GDM1 (cell line): ENCODE data around the gene GALNT12.

Experiments
- DNase-seq: peaks from one replicate; lab custom pipeline; 2025; lab: John Stamatoyannopoulos, UW

The GALNT12 gene

GRCh38 chr9:98833090-98833956 is 25.9 kb downstream of the GALNT12 start:
- no peak for DNase-seq

GRCh38 chr9:98834386-98834785 is 26.9 kb downstream of the GALNT12 start:
- no peak for DNase-seq

- no peak for DNase-seq
Measured at GRCh38 chr9:98836206-98836605, 28.7 kb downstream of the GALNT12 start.

GRCh38 chr9:98837516-98837915 is 30.0 kb downstream of the GALNT12 start:
- DNase-seq, result no peak

DNA sequence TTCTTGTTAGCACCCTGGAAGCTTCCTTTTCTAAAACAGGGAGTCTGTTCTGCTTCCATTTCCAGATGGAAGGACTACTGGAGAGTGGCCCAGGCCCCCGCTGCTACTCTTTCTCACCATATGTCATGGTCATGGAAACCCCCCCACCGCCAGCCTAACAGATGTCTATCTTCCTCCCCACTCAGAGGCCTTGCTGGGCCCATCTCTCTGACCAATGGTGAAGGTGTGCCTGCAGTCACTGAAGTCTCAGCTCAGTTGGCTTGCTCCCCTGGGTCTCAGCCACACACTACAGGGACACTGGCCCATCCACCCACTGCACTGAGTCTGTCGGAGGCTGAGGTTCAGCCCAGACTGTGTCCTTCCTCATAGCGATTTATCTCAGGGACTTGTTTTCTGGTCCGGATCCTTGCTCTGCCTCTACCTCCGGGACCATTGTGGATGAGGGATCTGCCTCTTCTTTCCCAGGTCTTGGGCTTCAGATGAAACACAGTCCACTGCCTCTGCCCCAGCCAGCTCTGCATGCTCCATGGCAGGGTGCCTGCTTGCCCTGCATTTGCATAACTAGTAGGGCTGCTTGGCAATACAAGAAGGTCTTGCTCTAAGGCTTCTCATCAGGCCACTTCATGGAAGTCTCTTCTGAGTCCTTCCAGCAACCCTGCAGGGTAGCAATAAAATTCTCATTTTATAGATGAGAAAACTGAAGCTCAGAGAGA is 30.8 kb downstream of the GALNT12 start:
- no peak for DNase-seq

GRCh38 chr9:98838868-98839565 is 31.5 kb downstream of the GALNT12 start:
- DNase-seq, result no peak

- DNase-seq, result no peak
Measured at GRCh38 chr9:98839724-98840123, 32.3 kb downstream of the GALNT12 start.

DNA sequence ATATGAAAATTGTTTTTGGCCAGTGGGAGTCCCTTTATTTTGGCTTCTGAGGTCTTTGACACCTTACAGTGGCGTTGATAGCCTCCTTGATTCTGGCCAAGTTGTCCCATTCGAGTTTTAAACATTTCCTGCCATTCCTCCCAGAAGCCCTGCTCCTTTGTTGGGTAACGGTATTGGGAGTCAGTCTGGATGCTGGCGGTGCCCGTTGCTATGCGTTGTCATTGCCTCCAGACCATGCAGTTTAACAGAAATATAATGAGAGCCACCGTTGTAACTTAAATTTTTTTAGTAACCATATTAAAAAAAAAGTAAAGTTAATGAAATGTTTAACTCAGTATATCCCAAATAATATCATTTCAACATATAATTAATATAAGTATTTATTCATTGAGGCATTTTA is 35.0 kb downstream of the GALNT12 start:
- no peak for DNase-seq

- no peak for DNase-seq
Measured at GRCh38 chr9:98846081-98846480, 38.6 kb downstream of the GALNT12 start.

DNA sequence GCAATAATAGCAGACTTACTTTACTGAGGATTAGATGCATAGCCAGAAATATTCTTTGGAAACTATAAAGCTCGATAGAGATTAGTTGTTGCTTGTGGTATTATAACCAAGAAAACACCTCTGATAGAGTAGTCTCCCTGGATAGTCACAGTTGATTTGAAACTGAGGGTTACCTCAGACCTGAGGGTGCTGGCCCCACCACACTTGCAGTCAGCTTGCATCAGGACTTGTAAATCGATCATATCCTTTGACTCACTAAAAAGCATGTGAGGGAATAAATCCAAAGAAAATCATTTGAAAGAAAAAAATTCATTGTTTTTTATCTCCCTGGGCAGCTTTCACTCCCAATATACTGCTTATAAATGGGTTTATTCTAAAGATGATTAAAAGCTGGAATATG is 39.4 kb downstream of the GALNT12 start:
- DNase-seq, result no peak

DNA sequence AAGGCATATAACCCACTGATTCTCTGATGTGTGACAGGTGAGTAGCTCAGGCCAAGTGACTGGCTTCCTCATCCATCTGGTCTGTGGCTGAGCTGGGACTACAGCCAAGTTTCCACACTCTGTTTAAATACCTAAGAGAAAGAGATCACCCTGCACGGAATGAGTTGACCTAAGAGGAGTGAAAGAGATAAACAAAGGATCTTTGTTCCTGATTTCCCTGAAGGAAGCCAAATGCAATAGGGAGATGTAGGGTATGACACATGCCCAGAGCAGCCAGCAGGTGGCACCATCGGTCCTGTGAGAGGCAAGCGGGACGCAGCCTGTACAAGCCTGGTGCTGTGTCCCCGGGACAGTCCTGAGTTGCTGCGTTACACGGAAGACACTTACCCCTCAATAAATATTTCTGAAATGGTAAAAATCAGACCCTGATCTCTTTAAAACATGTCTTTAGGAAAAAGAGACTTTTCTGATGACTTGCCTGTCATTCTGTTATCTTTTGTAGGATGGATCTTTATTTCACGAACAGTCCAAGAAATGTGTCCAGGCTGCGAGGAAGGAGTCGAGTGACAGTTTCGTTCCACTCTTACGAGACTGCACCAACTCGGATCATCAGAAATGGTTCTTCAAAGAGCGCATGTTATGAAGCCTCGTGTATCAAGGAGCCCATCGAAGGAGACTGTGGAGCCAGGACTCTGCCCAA is 41.1 kb downstream of the GALNT12 start:
- peak; percentile 45 for DNase-seq

- no peak for DNase-seq
Measured at GRCh38 chr9:98849563-98849962, 42.1 kb downstream of the GALNT12 start.

DNA sequence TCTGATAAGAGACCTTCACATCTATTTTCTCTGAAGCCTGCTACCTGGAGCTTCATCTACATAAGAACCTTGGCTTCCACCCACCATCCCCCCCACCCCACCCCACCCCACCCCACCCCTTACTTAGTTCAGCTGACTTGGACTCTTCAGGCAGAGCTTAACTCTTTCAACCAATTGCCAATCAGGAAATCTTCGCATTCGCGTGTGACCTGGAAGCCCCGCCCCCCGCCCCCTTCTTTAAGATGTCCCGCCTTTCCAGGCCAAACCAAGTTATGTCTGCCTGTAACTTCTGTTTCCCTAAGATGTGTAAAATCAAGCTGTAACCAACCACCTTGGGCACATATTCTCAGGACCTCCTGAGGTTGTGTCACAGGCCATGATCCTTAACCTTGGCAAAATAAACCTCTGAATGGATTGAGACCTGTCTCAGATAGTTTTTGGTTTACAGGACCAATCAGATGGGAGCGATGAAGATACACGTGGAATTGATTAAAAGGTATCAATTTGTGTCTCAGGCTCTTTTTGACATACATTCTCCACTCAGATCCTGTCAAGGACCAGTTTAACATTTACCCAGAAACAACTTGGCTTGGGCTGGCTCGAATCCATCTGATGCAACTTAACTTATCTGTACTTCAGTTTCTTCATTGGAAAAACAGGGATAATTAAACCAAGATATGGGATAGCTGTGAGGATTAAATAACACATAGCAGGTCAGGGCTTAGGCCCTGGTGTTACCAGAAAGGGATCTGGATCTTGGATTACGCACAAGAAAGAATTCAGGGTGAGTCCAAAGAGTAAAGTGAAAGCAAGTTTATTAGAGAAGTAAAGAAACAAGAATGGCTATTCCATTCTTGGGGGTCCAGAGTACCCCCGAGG is 43.6 kb downstream of the GALNT12 start:
- DNase-seq, result no peak

DNA sequence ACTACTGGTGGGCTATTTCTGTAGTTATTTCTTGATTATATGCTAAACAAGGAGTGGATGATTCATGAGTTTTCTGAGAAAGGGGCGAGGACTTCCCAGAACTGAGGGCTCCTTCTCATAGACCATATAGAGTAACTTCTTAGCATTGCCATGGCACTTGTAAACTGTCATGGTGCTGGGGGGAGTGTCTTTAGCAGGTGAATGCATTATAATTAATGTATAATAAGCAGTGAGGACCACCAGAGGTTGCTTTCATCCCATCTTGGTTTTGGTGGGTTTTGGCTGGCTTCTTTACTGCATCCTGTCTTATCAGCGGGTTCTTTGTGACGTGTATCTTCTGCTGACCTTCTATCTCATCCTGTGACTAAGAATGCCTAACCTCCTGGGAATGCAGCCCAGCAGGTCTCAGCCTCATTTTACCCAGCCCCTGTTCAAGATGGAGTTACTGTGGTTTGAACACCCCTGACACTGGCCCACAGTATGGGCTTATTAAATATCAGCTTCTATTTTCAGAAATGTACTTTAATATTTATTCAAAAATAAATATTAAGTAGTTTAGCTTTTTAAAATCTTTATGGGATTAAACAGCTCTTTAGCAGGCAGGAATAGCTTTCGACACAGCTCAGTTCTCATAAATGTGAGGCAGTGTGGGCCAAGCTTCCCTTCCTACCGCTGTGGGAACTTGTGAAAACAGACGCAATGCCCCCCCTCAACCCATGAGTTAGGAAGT is 44.4 kb downstream of the GALNT12 start:
- no peak for DNase-seq

GRCh38 chr9:98852460-98852734 is 44.9 kb downstream of the GALNT12 start:
- DNase-seq, result no peak

- DNase-seq, result no peak
Measured at GRCh38 chr9:98852961-98853360, 45.5 kb downstream of the GALNT12 start.

DNA sequence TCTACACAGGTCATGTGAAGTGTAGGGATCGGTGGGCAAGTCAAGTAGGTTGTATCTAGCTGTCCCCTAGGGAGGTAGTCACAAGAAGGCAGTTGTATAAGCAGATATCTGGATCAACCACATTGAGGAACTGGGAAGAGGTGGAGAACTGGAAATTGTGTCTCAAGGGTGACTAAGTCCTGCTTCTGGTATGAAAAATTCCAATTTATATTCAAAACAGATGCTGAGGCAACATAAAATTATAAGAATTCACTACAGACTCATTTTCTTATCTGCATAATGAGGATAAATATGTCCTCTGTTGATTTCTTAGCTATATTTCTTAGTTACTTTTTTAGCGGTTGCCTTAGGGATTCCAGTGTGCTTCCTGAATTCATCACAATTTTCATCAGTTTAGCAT is 46.8 kb downstream of the GALNT12 start:
- DNase-seq, result no peak

DNA sequence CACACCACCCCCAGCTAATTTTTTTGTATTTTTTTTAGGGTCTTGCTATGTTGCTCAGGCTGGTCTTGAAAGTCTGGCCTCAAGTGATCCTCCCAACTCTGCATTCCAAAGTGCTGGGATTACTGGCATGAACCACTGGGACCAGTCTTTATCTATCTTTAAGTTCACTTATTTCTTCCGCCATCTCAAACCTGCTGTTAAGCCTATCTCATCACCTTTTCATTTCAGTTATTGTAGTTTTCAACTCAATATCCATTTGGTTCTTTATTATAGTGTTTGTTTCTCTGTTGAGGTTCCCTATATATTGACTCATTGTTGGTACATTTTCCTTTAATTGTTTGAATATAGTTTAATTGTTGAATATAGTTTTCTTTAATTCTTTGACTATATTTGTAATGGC is 48.1 kb downstream of the GALNT12 start:
- DNase-seq, result no peak

DNA sequence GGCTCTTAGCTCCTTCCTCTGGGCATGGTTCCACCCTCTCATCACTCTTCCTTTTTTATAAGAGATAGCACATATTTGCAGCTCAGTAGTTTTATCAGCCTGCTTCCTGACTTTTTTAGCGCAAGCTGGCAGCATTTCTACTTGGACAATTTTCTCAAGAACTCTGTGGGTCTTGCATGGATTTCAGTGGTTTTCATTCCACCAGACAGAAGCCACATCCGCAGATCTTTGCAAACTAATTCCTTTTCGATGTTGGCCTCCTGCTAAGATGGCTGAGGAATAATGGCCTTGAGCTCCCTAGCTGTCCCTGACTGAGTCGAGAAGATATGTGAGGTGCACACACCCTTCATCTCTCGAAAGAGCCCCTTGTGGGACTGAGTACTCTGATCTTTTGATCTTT is 49.5 kb downstream of the GALNT12 start:
- no peak for DNase-seq

DNA sequence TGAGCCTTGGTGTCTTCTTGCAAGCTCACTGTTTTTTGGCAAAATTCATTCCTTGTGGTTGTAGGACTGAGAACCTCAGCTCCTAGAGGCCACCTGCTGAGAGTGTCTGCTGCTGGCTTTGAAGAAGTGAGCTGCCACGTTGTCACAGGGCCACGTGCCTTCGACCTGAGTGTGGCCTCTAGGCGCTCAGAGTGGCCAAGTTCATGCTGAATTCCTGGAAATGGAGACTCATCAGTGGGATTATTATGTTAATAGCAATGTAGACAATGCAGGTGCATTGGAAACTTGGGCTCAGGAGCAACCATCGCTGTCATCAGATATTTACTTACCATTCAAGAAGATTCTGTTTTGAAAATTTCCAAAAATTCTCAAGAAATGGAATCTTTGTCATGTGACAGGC is 52.5 kb downstream of the GALNT12 start:
- no peak for DNase-seq

DNA sequence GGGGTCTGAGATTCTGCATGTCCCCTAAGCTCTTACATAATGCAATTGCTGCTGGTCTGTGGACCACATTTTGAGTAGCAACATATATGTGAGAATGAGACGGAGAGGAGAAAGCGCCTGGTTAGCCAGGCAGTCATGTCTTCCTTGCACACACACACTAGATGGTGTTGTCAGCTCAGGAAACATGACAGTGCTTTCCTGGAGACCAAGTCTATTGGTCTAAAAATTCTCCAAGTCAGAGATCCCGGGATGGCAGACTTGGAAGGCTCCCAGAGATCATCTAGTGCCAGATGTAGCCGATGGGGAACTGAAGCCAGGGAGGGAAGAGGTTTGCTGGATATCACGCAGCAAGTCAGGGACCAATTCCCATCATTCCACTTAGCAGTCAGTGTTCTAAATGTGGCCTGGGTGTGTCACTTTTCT is 53.4 kb downstream of the GALNT12 start:
- no peak for DNase-seq
